Loucy (cell line): ENCODE data around the gene BCO2.

Source experiments
- H2AFZ ChIP-seq: fragments of 200-600 bp; sonication (generic); 2 replicates; pipeline ENCODE4 v1.6.0; 2016; ENCODE audit warnings: antibody characterized with exemption, mild to moderate bottlenecking, low read length, moderate library complexity
- H3F3A ChIP-seq: fragments of 200-600 bp; 2 replicates; pipeline ENCODE4 v1.6.0; 2016; ENCODE audit warnings: antibody characterized with exemption, low read depth, mild to moderate bottlenecking
- H3K27me3 ChIP-seq: fragments of 200-600 bp; sonication (generic); 2 replicates; pipeline ENCODE4 v1.6.1; 2014; ENCODE audit warnings: low read length, mild to moderate bottlenecking; ENCODE audit not compliant: insufficient read depth, poor library complexity, severe bottlenecking
- H3K36me3 ChIP-seq: fragments of 200-600 bp; sonication (generic); 2 replicates; pipeline ENCODE4 v1.6.1; 2016; ENCODE audit warnings: low read length; ENCODE audit not compliant: insufficient read depth
- H3K4me1 ChIP-seq: fragments of 200-600 bp; sonication (generic); 2 replicates; pipeline ENCODE4 v1.5.1; 2014; ENCODE audit warnings: low read length, mild to moderate bottlenecking; ENCODE audit not compliant: insufficient read depth, poor library complexity, severe bottlenecking
- H3K4me2 ChIP-seq: fragments of 200-600 bp; sonication (generic); 2 replicates; pipeline ENCODE4 v1.6.0; 2014; ENCODE audit warnings: antibody characterized with exemption, low read length, low read depth, mild to moderate bottlenecking; ENCODE audit not compliant: poor library complexity, severe bottlenecking
- H3K4me3 ChIP-seq: fragments of 200-600 bp; sonication (generic); 2 replicates; pipeline ENCODE4 v1.5.1; 2014; ENCODE audit warnings: low read length, mild to moderate bottlenecking, mixed read lengths; ENCODE audit not compliant: poor library complexity, severe bottlenecking
- H3K79me2 ChIP-seq: fragments of 200-600 bp; sonication (generic); 2 replicates; pipeline ENCODE4 v1.6.1; 2014; ENCODE audit warnings: low read length; ENCODE audit not compliant: insufficient read depth
- H3K9ac ChIP-seq: fragments of 200-600 bp; sonication (generic); 2 replicates; pipeline ENCODE4 v1.6.0; 2014; ENCODE audit warnings: mild to moderate bottlenecking, low read depth, low read length, moderate library complexity; ENCODE audit not compliant: poor library complexity, severe bottlenecking
- H3K9me2 ChIP-seq: fragments of 200-600 bp; sonication (generic); replicated peaks from 2 replicates; pipeline ENCODE4 v1.6.1; 2016; ENCODE audit warnings: low read depth, low read length, mixed read lengths
- H3K9me3 ChIP-seq: fragments of 200-600 bp; sonication (generic); 2 replicates; pipeline ENCODE4 v1.6.1; 2014; ENCODE audit warnings: mild to moderate bottlenecking, antibody characterized with exemption, low read length, low read depth; ENCODE audit not compliant: insufficient read depth
- H4K20me1 ChIP-seq: fragments of 200-600 bp; sonication (generic); 2 replicates; pipeline ENCODE4 v1.6.0; 2014; ENCODE audit warnings: antibody characterized with exemption, low read length, mild to moderate bottlenecking; ENCODE audit not compliant: insufficient read depth, poor library complexity, severe bottlenecking
- EZH2phosphoT487 ChIP-seq: fragments of 200-600 bp; IDR thresholded peaks from 2 replicates; pipeline ENCODE4 v1.6.1; 2018; ENCODE audit warnings: antibody characterized with exemption, mild to moderate bottlenecking, moderate library complexity, borderline replicate concordance
- TF ChIP-seq, protein P1 (sequence below): fragments of 200-600 bp; sonication (generic); conservative IDR thresholded peaks from 2 replicates; pipeline ENCODE4 v1.5.1; 2014; ENCODE audit warnings: mild to moderate bottlenecking, antibody characterized with exemption, low read length

The BCO2 gene

DNA sequence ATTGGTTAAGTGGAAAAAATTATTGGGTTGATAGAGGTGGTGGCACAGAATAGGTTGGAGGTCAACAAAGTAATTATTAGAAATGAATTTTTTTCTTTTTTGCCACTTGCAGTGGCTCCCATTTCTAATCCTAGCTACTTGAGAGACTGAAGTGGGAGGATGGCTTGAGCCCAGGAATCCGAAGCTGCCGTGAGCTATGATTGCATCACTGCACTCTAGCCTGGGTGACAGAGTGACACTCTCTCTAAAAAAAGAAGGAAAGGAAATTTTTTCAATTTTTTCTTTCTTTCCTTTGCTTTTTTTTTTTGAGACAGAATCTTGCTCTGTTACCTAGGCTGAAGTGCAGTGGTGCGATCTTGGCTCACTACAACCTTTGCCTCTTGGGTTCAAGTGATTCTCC, 2.2 kb upstream of the BCO2 start:
- H3F3A ChIP-seq, result peaks cover 3% of the 10 kb centered on the region; the same call in 1 of the 2 replicates
- peaks cover 17% of the 10 kb centered on the region for H3K4me1 ChIP-seq
- no peaks in the 10 kb centered on the region for H3K9me2 ChIP-seq
- no peaks in the 10 kb centered on the region for H3K79me2 ChIP-seq
- no peak overlapping the region for H3K4me2 ChIP-seq
- no peak overlapping the region for H2AFZ ChIP-seq
- TF ChIP-seq EZH2phosphoT487, result no peak
- TF ChIP-seq, protein P1, sequence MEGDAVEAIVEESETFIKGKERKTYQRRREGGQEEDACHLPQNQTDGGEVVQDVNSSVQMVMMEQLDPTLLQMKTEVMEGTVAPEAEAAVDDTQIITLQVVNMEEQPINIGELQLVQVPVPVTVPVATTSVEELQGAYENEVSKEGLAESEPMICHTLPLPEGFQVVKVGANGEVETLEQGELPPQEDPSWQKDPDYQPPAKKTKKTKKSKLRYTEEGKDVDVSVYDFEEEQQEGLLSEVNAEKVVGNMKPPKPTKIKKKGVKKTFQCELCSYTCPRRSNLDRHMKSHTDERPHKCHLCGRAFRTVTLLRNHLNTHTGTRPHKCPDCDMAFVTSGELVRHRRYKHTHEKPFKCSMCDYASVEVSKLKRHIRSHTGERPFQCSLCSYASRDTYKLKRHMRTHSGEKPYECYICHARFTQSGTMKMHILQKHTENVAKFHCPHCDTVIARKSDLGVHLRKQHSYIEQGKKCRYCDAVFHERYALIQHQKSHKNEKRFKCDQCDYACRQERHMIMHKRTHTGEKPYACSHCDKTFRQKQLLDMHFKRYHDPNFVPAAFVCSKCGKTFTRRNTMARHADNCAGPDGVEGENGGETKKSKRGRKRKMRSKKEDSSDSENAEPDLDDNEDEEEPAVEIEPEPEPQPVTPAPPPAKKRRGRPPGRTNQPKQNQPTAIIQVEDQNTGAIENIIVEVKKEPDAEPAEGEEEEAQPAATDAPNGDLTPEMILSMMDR, result no peak
- no peak overlapping the region for H3K4me3 ChIP-seq
- H3K9me3 ChIP-seq, result no peaks in the 10 kb centered on the region
- H4K20me1 ChIP-seq, result no peaks in the 10 kb centered on the region
- H3K9ac ChIP-seq, result no peak overlapping the region
- H3K27me3 ChIP-seq, result no peaks in the 10 kb centered on the region
- H3K36me3 ChIP-seq, result no peaks in the 10 kb centered on the region

- Histone ChIP-seq H4K20me1 (no peaks in the 10 kb centered on the region), H3K9ac (no peak overlapping the region), H3K27me3 (no peaks in the 10 kb centered on the region), H3K4me1 (peaks cover 34% of the 10 kb centered on the region), H3K9me2 (no peaks in the 10 kb centered on the region), H3F3A (peaks cover 3% of the 10 kb centered on the region; the same call in 1 of the 2 replicates), H3K4me3 (peak overlapping the region; percentile 62), H3K9me3 (no peaks in the 10 kb centered on the region), H3K36me3 (no peaks in the 10 kb centered on the region), H3K79me2 (no peaks in the 10 kb centered on the region), H2AFZ (peak overlapping the region; percentile 46), H3K4me2 (peak overlapping the region; percentile 73)
- no peak for TF ChIP-seq EZH2phosphoT487
Measured at GRCh38 chr11:112175599-112175952, 264 bp downstream of the BCO2 start.

GRCh38 chr11:112176077-112176476, 765 bp downstream of the BCO2 start:
- H2AFZ ChIP-seq, result no peak overlapping the region
- TF ChIP-seq, protein P1, result no peak
- TF ChIP-seq EZH2phosphoT487, result no peak

GRCh38 chr11:112177589-112177988, 2.3 kb downstream of the BCO2 start:
- Histone ChIP-seq H3F3A (peaks cover 3% of the 10 kb centered on the region; the same call in 1 of the 2 replicates), H3K9ac (no peak overlapping the region), H3K27me3 (no peaks in the 10 kb centered on the region), H3K9me3 (no peaks in the 10 kb centered on the region), H2AFZ (no peak overlapping the region), H3K36me3 (no peaks in the 10 kb centered on the region), H3K9me2 (no peaks in the 10 kb centered on the region), H3K79me2 (no peaks in the 10 kb centered on the region), H3K4me2 (no peak overlapping the region), H4K20me1 (no peaks in the 10 kb centered on the region), H3K4me3 (no peak overlapping the region), H3K4me1 (peaks cover 30% of the 10 kb centered on the region)
- TF ChIP-seq EZH2phosphoT487, result no peak
- TF ChIP-seq, protein P1, result no peak

More at GRCh38 chr11:112176077-112176476, 765 bp downstream of the BCO2 start:
- Histone ChIP-seq H3F3A (peaks cover 3% of the 10 kb centered on the region; the same call in 1 of the 2 replicates), H3K79me2 (no peaks in the 10 kb centered on the region), H3K27me3 (no peaks in the 10 kb centered on the region), H4K20me1 (no peaks in the 10 kb centered on the region), H3K9ac (no peak overlapping the region), H3K9me2 (no peaks in the 10 kb centered on the region), H3K9me3 (no peaks in the 10 kb centered on the region), H3K4me1 (peaks cover 34% of the 10 kb centered on the region), H3K4me3 (no peak overlapping the region), H3K36me3 (no peaks in the 10 kb centered on the region), H3K4me2 (no peak overlapping the region)
